A673 (cell line): ENCODE measurements around the gene NPAP1. TPM values are rescaled to one million over a fixed set of nuclear protein-coding genes. Genes with fewer than 3 reads are reported as not detected.
"Not testable (repeated sequence)": the region's sequence is repeated elsewhere in the genome, so short reads cannot be mapped to it uniquely, and the experiment has no call there.

Source experiments
- BruUV-seq: library from RNA; stranded (reverse); fragments of 400-500 nt; replicated peaks from 2 replicates; lab custom pipeline; 2021; lab: Mats Ljungman, UMichigan
- CTCF ChIA-PET: fragments of 300-600 bp; sonication (Branson Sonifier 250); formaldehyde crosslinking; loops from one replicate; lab custom pipeline; 2022; ENCODE audit warnings: antibody characterized with exemption; lab: Charles Lee
- POLR2A ChIA-PET: fragments of 300-600 bp; sonication (Branson Sonifier 250); formaldehyde crosslinking; loops from one replicate; lab custom pipeline; 2022; ENCODE audit warnings: antibody characterized with exemption; ENCODE audit not compliant: low non-redundant PET; lab: Charles Lee
- DNase-seq: peaks from one replicate; pipeline ENCODE4 v3.0.0-alpha.2; 2015; ENCODE audit warnings: low spot score
- H3K27ac ChIP-seq: fragments of 200-600 bp; sonication (generic); 2 replicates; pipeline ENCODE4 v1.5.1; 2016; ENCODE audit warnings: mixed run types, low read depth, mild to moderate bottlenecking, mixed read lengths, antibody characterized with exemption, low read length; ENCODE audit not compliant: poor library complexity, severe bottlenecking
- H3K27me3 ChIP-seq: fragments of 200-600 bp; sonication (generic); replicated peaks from 2 replicates; pipeline ENCODE4 v1.6.1; 2017; ENCODE audit warnings: mixed run types, low read depth, mild to moderate bottlenecking, mixed read lengths, antibody characterized with exemption, low read length; ENCODE audit not compliant: insufficient read depth, poor library complexity
- H3K36me3 ChIP-seq: fragments of 200-600 bp; sonication (generic); 2 replicates; pipeline ENCODE4 v1.6.1; 2016; ENCODE audit warnings: mixed run types, mild to moderate bottlenecking, mixed read lengths, antibody characterized with exemption, low read length; ENCODE audit not compliant: insufficient read depth, poor library complexity, severe bottlenecking
- H3K4me1 ChIP-seq: fragments of 200-600 bp; sonication (generic); 2 replicates; pipeline ENCODE4 v1.6.1; 2017; ENCODE audit warnings: mixed run types, mild to moderate bottlenecking, mixed read lengths, antibody characterized with exemption, low read length; ENCODE audit not compliant: insufficient read depth, poor library complexity, severe bottlenecking
- H3K4me3 ChIP-seq: fragments of 200-600 bp; sonication (generic); 2 replicates; pipeline ENCODE4 v1.5.1; 2016; ENCODE audit warnings: low read depth, mixed run types, mild to moderate bottlenecking, mixed read lengths, low read length; ENCODE audit not compliant: poor library complexity, severe bottlenecking
- H3K9me3 ChIP-seq: fragments of 200-600 bp; sonication (generic); 2 replicates; pipeline ENCODE4 v1.6.1; 2016; ENCODE audit warnings: mixed run types, low read depth, mild to moderate bottlenecking, mixed read lengths, antibody characterized with exemption, low read length; ENCODE audit not compliant: poor library complexity, severe bottlenecking
- EZH2 ChIP-seq: fragments of 200-600 bp; sonication (generic); IDR thresholded peaks from 2 replicates; pipeline ENCODE4 v1.6.1; 2017; ENCODE audit warnings: borderline replicate concordance, low read depth, mild to moderate bottlenecking, mixed read lengths, antibody characterized with exemption, low read length; ENCODE audit not compliant: poor library complexity, severe bottlenecking
- intact Hi-C: fragments of 100-400 bp; cut with micrococcal nuclease; formaldehyde crosslinking; loops from one replicate; pipeline ENCODE4 v1.10.0; 2022; ENCODE audit not compliant: unreplicated experiment
- total RNA-seq: library from RNA; stranded (reverse); gene quantifications from 2 replicates; pipeline ENCODE4 v1.2.3, GENCODE V29; 2021
- TF ChIP-seq, protein P1 (sequence below): fragments of 300-800, 200-600 bp; sonication (generic); conservative IDR thresholded peaks from 2 replicates; pipeline ENCODE4 v1.5.1; 2017; ENCODE audit warnings: low read depth, mild to moderate bottlenecking, antibody characterized with exemption, low read length, moderate library complexity, mixed read lengths

NPAP1 gene
- total RNA-seq, 1 experiment from 2014 or later: not detected

DNA sequence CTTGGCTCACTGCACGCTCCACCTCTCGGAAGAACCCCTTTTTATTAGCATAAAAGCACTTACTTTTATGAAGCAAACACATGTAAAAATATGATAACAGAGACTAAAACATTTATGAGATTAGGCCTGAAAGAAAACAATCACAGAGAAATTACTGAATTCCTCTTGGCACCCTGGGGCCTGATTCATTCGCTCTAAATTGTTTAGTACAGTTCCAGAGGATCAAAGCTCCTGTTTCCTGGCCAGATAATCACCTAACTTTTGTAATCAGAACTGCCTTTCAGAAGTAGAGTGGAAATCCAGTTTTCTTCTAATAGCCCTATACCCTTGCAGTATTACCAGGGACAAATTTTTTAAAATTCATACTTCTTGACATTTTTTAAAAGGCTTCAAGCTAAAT, 6.4 kb downstream of the NPAP1 start:
- intact Hi-C loops: no loop called here
- Histone ChIP-seq H3K27me3 (no peaks in the 10 kb centered on the region), H3K9me3 (peaks cover 25% of the 10 kb centered on the region), H3K27ac (no peak overlapping the region), H3K4me3 (no peak overlapping the region), H3K36me3 (no peaks in the 10 kb centered on the region), H3K4me1 (no peaks in the 10 kb centered on the region)
- DNase-seq: no peak
- no TSS peak for BruUV-seq
- ChIA-PET CTCF (no interaction called here), POLR2A (no interaction called here)
- no peak for TF ChIP-seq EZH2
- TF ChIP-seq, protein P1, sequence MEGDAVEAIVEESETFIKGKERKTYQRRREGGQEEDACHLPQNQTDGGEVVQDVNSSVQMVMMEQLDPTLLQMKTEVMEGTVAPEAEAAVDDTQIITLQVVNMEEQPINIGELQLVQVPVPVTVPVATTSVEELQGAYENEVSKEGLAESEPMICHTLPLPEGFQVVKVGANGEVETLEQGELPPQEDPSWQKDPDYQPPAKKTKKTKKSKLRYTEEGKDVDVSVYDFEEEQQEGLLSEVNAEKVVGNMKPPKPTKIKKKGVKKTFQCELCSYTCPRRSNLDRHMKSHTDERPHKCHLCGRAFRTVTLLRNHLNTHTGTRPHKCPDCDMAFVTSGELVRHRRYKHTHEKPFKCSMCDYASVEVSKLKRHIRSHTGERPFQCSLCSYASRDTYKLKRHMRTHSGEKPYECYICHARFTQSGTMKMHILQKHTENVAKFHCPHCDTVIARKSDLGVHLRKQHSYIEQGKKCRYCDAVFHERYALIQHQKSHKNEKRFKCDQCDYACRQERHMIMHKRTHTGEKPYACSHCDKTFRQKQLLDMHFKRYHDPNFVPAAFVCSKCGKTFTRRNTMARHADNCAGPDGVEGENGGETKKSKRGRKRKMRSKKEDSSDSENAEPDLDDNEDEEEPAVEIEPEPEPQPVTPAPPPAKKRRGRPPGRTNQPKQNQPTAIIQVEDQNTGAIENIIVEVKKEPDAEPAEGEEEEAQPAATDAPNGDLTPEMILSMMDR: no peak

DNA sequence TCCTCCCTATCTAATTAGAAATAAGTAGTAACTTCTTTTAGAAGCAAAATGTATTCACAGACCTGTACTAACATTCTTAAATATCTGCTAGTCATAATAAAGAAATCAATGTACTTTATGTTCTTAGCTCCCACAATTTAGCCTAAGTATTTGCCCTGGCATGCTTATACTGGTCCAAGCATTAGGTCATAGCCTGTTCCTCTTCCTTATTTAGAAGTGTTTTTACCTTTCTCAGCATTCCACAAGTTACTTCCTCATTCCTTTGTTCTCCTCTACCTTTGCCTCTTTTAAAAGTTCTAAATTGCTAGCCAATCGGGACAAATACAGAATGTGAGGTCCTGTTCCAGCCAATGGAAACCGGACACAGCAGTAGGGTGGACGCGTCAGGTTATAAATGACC, 7.3 kb downstream of the NPAP1 start:
- BruUV-seq, CTCF ChIA-PET, intact Hi-C loops, H3K27ac ChIP-seq, H3K27me3 ChIP-seq, POLR2A ChIA-PET, H3K36me3 ChIP-seq, H3K4me1 ChIP-seq, DNase-seq, H3K4me3 ChIP-seq: not testable (repeated sequence)
- peaks cover 16% of the 10 kb centered on the region for H3K9me3 ChIP-seq

DNA sequence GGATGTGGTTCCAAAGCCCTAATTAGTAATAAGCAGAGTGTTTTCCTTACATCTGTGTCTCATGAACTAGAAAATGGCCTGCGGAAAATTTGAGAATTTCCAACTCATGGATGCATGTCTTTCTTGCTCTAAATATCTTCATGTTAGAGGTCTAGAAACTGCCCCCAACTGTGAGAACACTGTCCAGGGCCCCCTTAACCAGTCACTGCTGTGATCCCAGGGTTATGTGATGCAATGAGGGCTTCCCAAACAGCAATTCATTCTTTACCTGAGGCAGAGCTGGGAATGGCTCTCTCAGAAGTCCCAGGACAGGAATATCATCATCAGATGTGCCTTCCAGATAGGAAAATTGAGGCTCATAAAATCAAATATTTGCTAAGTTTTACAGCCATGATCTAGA, 8.2 kb downstream of the NPAP1 start:
- CTCF ChIA-PET: no interaction called here
- DNase-seq: no peak
- POLR2A ChIA-PET: no interaction called here

DNA sequence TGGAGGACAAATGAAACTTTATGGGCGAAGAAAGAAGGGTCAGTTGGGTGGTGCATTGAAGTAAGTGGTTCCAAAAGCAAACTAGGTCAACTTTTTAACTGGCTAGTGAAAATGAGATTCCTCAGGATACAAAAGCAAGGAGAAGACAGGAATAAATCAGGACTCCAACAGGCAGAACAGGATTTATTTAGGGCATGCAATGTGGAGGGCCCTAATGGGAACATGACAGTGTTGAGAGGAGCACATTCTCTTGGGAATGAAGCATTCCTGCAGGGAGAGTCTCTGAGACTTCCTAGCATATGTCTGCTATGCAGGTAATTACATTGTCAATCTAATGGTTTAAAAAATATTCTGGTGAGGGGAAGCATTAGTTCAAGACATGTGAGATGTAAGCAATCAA, 8.7 kb downstream of the NPAP1 start:
- no peak for DNase-seq
- Histone ChIP-seq H3K9me3 (peaks cover 4% of the 10 kb centered on the region), H3K4me1 (no peaks in the 10 kb centered on the region), H3K4me3 (no peak overlapping the region), H3K36me3 (no peaks in the 10 kb centered on the region), H3K27ac (no peak overlapping the region), H3K27me3 (no peaks in the 10 kb centered on the region)
- no TSS peak for BruUV-seq
- ChIA-PET POLR2A (no interaction called here), CTCF (no interaction called here)
- intact Hi-C loops: no loop called here
- TF ChIP-seq, protein P1: no peak
- TF ChIP-seq EZH2: no peak

More for the DNA sequence above, 8.2 kb downstream of the NPAP1 start:
- H3K4me3 ChIP-seq: no peak overlapping the region
- TF ChIP-seq, protein P1: no peak
- TF ChIP-seq EZH2: no peak
- BruUV-seq: no TSS peak
- H3K9me3 ChIP-seq: peaks cover 10% of the 10 kb centered on the region
- intact Hi-C loops: no loop called here
- H3K4me1 ChIP-seq: no peaks in the 10 kb centered on the region
- H3K27me3 ChIP-seq: no peaks in the 10 kb centered on the region
- no peak overlapping the region for H3K27ac ChIP-seq
- no peaks in the 10 kb centered on the region for H3K36me3 ChIP-seq
